HepG2 (cell line): ENCODE results near the gene PROX1. TPM values are rescaled to one million over a fixed set of nuclear protein-coding genes. Genes with fewer than 3 reads are reported as not detected.

ENCODE experiments used
- ATF7-NPFF ChIP-seq: sonication (generic); formaldehyde crosslinking; IDR thresholded peaks from 2 replicates; pipeline ENCODE4 v1.8.1; 2023; ENCODE audit warnings: mild to moderate bottlenecking, low read depth, missing genetic modification reagents, moderate library complexity
- CCDC6 ChIP-seq: sonication (generic); formaldehyde crosslinking; IDR thresholded peaks from 2 replicates; pipeline ENCODE4 v1.8.1; 2022; ENCODE audit warnings: mild to moderate bottlenecking, missing genetic modification reagents, moderate library complexity
- CREBL2 ChIP-seq: sonication (generic); formaldehyde crosslinking; IDR thresholded peaks from 2 replicates; pipeline ENCODE4 v1.8.1; 2023; ENCODE audit warnings: missing genetic modification reagents, mild to moderate bottlenecking, borderline replicate concordance
- ELF1 ChIP-seq: sonication (generic); formaldehyde crosslinking; IDR thresholded peaks from 2 replicates; pipeline ENCODE4 v1.4.0; 2020; ENCODE audit warnings: missing genetic modification reagents
- FOXO1 ChIP-seq: sonication (generic); formaldehyde crosslinking; IDR thresholded peaks from 2 replicates; pipeline ENCODE4 v1.4.0; 2020; ENCODE audit warnings: missing genetic modification reagents
- GFI1 ChIP-seq: sonication (generic); formaldehyde crosslinking; IDR thresholded peaks from 2 replicates; pipeline ENCODE4 v1.5.0; 2020; ENCODE audit warnings: missing genetic modification reagents, mild to moderate bottlenecking, borderline replicate concordance
- MTA3 ChIP-seq: sonication (generic); formaldehyde crosslinking; IDR thresholded peaks from 2 replicates; pipeline ENCODE4 v1.4.0; 2020; ENCODE audit warnings: missing genetic modification reagents
- NKX3-1 ChIP-seq: sonication (generic); formaldehyde crosslinking; IDR thresholded peaks from 2 replicates; pipeline ENCODE4 v1.5.0; 2020; ENCODE audit warnings: missing genetic modification reagents
- NR0B2 ChIP-seq: sonication (generic); formaldehyde crosslinking; IDR thresholded peaks from 2 replicates; pipeline ENCODE4 v1.4.0; 2020; ENCODE audit warnings: mild to moderate bottlenecking, missing genetic modification reagents
- ONECUT2 ChIP-seq: sonication (generic); formaldehyde crosslinking; IDR thresholded peaks from 2 replicates; pipeline ENCODE4 v1.4.0; 2020; ENCODE audit warnings: missing genetic modification reagents
- RBFOX2 ChIP-seq: fragments of 200-400 bp; formaldehyde crosslinking; IDR thresholded peaks from 2 replicates; pipeline ENCODE4 v1.6.1; 2017; ENCODE audit warnings: low read depth, mild to moderate bottlenecking, low read length
- RFXANK ChIP-seq: IDR thresholded peaks from 2 replicates; pipeline ENCODE4 v1.6.1; 2016
- SRF ChIP-seq: IDR thresholded peaks from 2 replicates; pipeline ENCODE4 v1.6.1; 2011; ENCODE audit warnings: mild to moderate bottlenecking, low read depth, low read length, moderate library complexity
- TAF1 ChIP-seq: sonication (generic); formaldehyde crosslinking; IDR thresholded peaks from 2 replicates; pipeline ENCODE4 v1.4.0; 2020; ENCODE audit warnings: missing genetic modification reagents
- TARDBP ChIP-seq: sonication (generic); formaldehyde crosslinking; IDR thresholded peaks from 2 replicates; pipeline ENCODE4 v1.8.0; 2022; ENCODE audit warnings: mild to moderate bottlenecking, missing genetic modification reagents
- ZC3H4 ChIP-seq: sonication (generic); formaldehyde crosslinking; IDR thresholded peaks from 2 replicates; pipeline ENCODE4 v1.4.0; 2020; ENCODE audit warnings: missing genetic modification reagents, borderline replicate concordance
- ZHX1 ChIP-seq: sonication (generic); formaldehyde crosslinking; IDR thresholded peaks from 2 replicates; pipeline ENCODE4 v1.8.1; 2022; ENCODE audit warnings: low read depth, mild to moderate bottlenecking, missing genetic modification reagents
- ZKSCAN1 ChIP-seq: fragments of 150-350 bp; IDR thresholded peaks from 2 replicates; pipeline ENCODE4 v1.6.1; 2014; ENCODE audit warnings: low read length
- ZNF124 ChIP-seq: sonication (generic); formaldehyde crosslinking; IDR thresholded peaks from 2 replicates; pipeline ENCODE4 v1.4.0; 2020; ENCODE audit warnings: missing genetic modification reagents
- ZNF136 ChIP-seq: sonication (generic); formaldehyde crosslinking; IDR thresholded peaks from 2 replicates; pipeline ENCODE4 v1.8.1; 2022; ENCODE audit warnings: low read depth, mild to moderate bottlenecking, moderate library complexity, missing genetic modification reagents
- polyA plus RNA-seq, 8 experiments: library from polyadenylated mRNA; depleted of rRNA in 3 of 8; stranded (reverse) in 7 of 8; unstranded in 1 of 8; fragments of >200 nt; fragmentation: Illumina TruSeq in 4 of 8; extraction: Trizol in 4 of 8; gene quantifications; 2 replicates each; pipeline versions ENCODE4 v1.2.1 to v1.2.3, GENCODE V29; 2011 to 2016; ENCODE audit warnings: low read depth in 4 of 8, missing spikeins in 1 of 8, mixed read lengths in 1 of 8; ENCODE audit not compliant: insufficient read depth in 1 of 8
- total RNA-seq, 5 experiments: library from RNA; depleted of rRNA; stranded (reverse); fragments of >200 nt; fragmentation: Illumina TruSeq; extraction: Trizol; gene quantifications; 2 replicates each; pipeline ENCODE4 v1.2.3, GENCODE V29; 2016; ENCODE audit warnings: low read depth in 1 of 5
- TF ChIP-seq, protein P1 (sequence below): sonication (generic); formaldehyde crosslinking; IDR thresholded peaks from 2 replicates; pipeline ENCODE4 v1.8.1; 2023; ENCODE audit warnings: mild to moderate bottlenecking, missing genetic modification reagents
- TF ChIP-seq, protein P2 (sequence below): conservative IDR thresholded peaks from 2 replicates; pipeline ENCODE4 v1.6.1; 2018; ENCODE audit warnings: missing genetic modification reagents
- TF ChIP-seq, protein P3 (sequence below): sonication (generic); formaldehyde crosslinking; IDR thresholded peaks from 2 replicates; pipeline ENCODE4 v1.4.0; 2020; ENCODE audit warnings: missing genetic modification reagents

Gene PROX1
- total and polyA plus RNA-seq, 2 of the 13 experiments (the other 11 are each of a cell fraction or from before 2014, with no cell fraction given): 12.3 to 30.2 TPM

DNA sequence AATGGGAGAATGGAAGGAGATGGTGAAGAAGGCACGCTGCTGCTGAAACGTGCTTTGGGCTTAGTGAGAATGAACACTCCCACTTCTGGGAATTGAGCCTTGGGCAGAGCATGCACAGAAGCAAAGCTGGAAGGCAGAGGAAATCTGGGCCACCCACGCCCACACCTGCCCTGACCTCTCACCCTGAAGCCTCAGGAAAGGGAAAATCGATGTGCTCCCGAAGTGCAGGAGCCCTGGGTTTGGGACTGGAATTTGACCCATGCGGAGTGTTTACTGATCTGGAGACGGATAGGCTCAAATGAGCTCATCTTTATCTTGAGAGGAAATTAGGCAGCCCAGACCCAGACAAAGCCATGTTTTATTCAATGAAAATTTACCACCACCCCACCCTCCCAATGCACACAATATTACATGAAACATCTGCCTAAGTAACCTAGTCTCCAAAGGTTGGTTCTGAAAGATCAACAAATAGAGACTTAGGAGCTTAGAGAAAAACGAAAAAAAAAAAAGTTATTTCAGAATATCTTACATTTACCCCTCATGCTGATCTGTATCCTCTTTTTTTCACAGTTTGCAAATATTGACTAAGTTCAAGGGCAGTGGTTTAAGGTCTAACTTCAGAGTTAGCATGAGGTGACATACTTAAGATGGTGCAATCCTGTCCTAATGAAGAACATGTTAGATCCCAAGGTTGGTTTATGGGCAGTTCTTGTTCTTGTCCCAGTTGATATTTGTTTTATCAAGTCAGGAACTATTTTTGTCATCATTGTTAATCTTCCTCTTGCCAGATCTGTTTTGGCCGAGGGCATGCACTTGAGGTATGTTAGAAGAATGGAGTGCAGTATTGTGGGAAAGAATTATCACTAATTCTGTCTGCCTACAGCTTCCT, 63.0 kb downstream of the PROX1 start (continued):
- TF ChIP-seq ZHX1 (CRISPR knock-in tag): no peak
- TF ChIP-seq TAF1 (CRISPR knock-in tag): peak; percentile 50; the same call in 1 of the 2 replicates
- TF ChIP-seq ZC3H4 (CRISPR knock-in tag): no peak
- no peak for TF ChIP-seq MTA3 (CRISPR knock-in tag)
- TF ChIP-seq ONECUT2 (CRISPR knock-in tag): peak; percentile 100
- no peak for TF ChIP-seq ZKSCAN1
- TF ChIP-seq CREBL2 (CRISPR knock-in tag): no peak
- TF ChIP-seq RBFOX2: peak; percentile 46; the same call in 1 of the 2 replicates
- TF ChIP-seq RFXANK (CRISPR knock-in tag): no peak; the same call in 1 of the 2 replicates
- TF ChIP-seq ELF1: peak; percentile 50; the same call in 1 of the 2 replicates
- TF ChIP-seq SRF: 0 out of 2 replicates have a peak, but pooled peaks have one; percentile 16
- TF ChIP-seq ZNF124 (CRISPR knock-in tag): no peak; the same call in 1 of the 2 replicates
- TF ChIP-seq ZNF136: peak; percentile 81; the same call in 1 of the 2 replicates
- no peak for TF ChIP-seq NR0B2 (CRISPR knock-in tag)
- peak; percentile 94 for TF ChIP-seq NKX3-1 (CRISPR knock-in tag)
- TF ChIP-seq, protein P1, sequence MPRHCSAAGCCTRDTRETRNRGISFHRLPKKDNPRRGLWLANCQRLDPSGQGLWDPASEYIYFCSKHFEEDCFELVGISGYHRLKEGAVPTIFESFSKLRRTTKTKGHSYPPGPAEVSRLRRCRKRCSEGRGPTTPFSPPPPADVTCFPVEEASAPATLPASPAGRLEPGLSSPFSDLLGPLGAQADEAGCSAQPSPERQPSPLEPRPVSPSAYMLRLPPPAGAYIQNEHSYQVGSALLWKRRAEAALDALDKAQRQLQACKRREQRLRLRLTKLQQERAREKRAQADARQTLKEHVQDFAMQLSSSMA: 0 out of 2 replicates have a peak, but pooled peaks have one; percentile 58
- TF ChIP-seq CCDC6: peak; percentile 85
- TF ChIP-seq ATF7-NPFF (CRISPR knock-in tag): peak; percentile 91
- TF ChIP-seq, protein P2, sequence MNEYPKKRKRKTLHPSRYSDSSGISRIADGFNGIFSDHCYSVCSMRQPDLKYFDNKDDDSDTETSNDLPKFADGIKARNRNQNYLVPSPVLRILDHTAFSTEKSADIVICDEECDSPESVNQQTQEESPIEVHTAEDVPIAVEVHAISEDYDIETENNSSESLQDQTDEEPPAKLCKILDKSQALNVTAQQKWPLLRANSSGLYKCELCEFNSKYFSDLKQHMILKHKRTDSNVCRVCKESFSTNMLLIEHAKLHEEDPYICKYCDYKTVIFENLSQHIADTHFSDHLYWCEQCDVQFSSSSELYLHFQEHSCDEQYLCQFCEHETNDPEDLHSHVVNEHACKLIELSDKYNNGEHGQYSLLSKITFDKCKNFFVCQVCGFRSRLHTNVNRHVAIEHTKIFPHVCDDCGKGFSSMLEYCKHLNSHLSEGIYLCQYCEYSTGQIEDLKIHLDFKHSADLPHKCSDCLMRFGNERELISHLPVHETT (CRISPR knock-in tag): no peak
- TF ChIP-seq TARDBP (CRISPR knock-in tag): peak; percentile 89
- TF ChIP-seq GFI1 (CRISPR knock-in tag): peak; percentile 99
- TF ChIP-seq FOXO1 (CRISPR knock-in tag): peak; percentile 96
- TF ChIP-seq, protein P3, sequence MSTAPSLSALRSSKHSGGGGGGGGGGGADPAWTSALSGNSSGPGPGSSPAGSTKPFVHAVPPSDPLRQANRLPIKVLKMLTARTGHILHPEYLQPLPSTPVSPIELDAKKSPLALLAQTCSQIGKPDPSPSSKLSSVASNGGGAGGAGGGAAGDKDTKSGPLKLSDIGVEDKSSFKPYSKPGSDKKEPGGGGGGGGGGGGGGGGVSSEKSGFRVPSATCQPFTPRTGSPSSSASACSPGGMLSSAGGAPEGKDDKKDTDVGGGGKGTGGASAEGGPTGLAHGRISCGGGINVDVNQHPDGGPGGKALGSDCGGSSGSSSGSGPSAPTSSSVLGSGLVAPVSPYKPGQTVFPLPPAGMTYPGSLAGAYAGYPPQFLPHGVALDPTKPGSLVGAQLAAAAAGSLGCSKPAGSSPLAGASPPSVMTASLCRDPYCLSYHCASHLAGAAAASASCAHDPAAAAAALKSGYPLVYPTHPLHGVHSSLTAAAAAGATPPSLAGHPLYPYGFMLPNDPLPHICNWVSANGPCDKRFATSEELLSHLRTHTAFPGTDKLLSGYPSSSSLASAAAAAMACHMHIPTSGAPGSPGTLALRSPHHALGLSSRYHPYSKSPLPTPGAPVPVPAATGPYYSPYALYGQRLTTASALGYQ (CRISPR knock-in tag): peak; percentile 99
